NK-92 (cell line): ENCODE measurements around the gene SLC9C1.

ENCODE experiments used
- DNase-seq: peaks from one replicate; lab custom pipeline; 2025; ENCODE audit not compliant: unreplicated experiment; lab: John Stamatoyannopoulos, UW

Gene SLC9C1

DNA sequence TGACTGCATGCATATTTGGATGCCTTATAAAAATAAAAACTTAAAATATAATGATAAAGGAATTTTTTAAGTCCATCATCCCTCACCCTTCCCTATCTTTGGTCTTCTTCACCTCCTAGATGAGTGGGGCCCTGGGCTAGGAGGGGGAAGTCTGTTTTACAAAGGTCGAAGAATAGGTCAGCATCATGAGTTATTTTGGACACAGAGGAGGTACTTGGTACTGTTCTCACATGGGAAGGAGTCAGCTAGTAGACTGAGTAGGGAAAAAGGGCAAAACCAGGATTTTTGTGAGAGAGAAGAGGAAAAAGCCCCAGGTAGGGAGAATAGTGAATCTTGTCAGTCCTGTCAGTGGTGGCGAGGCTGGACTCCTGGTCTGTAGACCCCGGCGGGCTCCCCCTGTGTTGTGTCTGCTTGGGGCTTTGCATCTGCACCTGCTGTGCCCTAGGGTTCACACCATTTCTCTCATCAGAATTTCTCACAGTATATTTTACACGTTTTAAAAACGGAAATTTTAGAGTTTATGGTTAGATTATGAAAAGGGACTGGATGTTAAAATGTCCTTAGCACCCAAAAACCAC, 178.1 kb downstream of the SLC9C1 start:
- no peak for DNase-seq

DNA sequence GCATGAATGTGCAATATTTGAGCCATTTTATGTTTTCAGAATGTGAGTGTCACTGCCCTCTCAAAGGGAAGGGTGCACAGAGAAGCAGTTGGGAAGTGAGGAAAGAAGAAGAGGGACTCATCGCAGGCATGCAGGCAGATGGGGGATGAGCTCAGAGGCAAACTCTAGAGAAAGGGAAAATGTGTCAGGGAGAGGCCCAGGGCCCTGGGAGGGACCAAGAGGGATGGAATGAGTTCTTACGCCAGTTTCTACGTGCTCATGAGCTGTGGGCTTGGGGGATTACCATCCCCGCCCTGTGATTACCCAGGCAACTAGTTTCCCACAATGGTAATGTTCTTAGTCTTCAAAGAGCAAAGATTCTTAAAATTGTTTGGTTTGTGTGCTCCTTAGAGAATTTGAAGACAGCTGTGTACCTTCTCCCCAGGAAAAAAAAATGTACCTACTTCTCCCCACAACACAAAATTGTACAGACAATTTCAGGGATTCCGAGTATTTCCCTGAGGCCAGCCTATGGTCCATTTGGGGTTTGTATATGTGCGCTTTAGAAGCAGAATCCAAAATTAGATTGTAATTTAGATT, 178.8 kb downstream of the SLC9C1 start:
- no peak for DNase-seq

DNA sequence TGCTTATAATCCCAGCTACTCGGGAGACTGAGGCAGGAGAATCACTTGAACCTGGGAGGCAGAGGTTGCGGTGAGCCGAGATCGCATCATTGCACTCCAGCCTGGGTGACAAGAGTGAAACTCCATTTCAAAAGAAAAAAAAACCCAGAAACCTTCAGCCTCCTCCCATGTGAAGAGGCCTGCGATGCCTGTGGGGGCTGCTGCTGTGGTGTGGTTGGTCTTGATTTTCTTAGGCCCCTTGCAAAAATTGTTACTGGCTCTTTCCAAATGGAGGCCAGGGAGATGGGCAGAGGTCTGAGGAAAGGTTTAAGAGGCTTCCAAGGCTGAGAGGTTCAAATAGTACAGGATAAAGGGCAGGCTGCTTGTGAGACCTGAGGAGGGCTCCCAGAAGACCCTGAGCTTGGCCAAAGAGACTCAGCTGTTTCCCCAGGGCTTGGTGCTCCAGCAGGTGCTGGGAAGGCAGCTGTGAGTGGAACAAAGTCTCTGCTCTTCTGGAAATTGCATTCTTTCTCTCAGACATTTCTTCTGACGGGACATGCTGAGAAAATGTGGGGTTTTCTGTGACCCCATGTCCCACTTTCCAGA, 179.3 kb downstream of the SLC9C1 start:
- no peak for DNase-seq

DNA sequence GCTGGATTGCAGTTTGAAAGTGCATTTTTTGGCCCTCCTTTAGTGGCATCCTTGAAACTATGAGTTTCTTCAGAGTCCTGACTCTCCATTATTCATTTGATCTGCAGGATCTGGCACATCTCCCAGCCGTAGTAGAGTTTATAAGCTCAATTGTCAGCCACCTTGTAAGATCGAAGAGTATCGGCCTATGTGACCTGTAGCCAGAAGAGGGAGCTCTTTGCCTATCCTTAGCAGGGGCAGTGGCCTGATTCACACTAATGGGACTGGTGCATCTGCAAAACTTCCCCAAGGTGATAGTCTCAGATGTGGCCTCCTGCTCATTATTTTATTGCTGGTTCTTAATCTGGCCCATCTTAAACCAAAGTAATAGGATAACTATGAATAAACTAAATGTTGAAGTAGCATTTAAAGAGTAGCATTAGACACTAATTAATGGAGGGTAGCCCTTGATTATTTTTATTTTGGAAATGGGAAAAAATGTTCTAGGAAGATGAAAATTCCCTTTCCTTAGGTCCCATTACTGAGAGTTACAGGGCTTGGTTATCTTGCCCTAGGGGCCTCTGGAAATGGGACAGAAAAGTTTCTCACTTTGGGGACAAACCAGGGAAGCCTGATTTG, 182.1 kb downstream of the SLC9C1 start:
- no peak for DNase-seq

DNA sequence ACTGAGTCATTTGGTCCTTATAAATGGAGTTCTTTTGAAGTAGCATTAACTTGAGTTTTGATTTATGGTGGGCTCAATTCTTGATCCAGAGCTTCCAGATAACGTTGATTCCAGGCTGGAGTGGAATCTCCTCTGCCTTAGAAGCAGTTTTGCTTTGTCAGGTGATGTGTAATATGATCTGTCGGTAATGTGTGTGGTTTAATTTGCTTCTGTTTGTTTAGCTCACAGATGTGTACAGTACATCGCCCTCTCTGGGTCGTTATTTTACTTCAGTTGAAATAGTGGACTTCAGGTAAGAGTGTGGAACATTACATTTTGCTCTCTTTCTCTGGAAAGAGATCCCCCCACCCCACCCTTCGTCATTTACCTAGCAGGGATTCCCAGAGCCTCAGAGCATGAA, 184.7 kb downstream of the SLC9C1 start:
- DNase-seq = no peak

DNA sequence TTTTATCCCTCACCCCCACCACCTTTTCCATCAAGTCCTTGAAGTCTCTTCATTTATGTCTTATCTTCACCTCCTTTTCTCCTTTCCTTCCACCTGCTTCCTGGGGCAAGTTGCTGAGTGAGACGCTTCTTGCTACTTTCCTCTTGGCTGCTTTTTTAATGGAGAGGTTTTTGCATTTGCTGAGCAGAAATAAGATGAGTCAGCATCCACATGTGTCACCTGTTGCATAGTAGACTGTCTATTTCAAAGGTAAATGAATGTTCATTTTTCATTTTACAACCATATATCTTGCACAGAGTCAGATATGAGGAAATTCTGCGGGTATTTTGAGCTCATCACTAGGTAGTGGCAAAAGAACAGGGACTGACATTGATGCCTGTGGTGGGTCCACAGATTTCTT, 189.2 kb downstream of the SLC9C1 start:
- no peak for DNase-seq

DNA sequence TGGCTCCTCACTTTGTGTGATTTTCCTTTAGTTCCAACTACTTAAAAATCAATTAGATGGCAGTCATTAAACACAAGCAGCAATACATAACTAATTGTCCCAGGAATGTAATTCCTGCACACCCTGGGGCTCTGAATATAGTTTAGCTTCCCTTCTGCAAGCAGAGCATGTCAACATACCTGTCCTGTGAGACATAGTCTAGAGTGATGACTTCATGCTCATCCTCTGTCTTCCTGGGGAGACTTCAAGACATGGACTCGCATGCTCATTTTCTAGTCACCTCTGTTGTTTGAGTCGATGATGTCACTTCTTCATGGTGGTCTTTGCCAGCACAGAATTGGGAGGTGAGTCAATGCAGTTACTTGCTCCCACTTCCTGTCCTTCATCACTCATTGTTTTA, 192.1 kb downstream of the SLC9C1 start:
- DNase-seq = no peak

DNA sequence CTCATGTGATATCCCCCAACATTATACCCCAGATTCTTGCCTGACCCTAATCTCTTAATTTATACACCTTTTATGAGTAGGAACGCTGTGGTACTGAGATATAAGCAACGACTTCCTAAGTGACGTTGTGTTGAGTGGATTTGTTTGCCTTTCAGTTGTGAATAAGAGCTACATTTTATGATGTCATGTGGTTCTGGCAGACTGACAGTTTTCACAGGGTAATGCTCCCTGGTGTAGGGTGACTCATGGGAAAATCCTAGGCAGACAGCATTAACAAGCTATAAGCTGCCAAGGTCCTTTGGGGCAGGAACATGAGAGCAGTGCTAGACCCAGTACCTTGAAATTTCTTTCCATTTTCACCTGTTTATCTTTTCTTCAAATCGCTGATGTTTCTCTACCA, 196.6 kb downstream of the SLC9C1 start:
- DNase-seq = no peak

DNA sequence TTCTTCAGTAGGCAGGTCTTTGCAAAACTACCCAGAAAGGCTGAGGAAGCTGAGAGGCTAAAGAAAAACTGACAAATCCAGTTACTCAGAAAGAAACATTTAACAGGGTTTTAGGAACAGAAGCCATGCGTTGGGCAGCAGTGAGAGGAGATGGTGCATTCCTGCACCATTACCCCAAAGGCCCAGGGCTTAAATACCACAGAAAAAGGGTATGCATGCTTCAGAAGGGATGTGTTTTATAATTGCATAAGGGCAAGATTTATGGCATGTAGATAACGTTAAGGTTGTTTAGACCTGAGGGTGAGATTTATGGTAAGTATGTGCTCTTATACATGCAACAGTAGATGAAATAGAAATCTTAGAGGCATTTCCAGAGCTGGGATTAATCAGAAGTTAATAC, 197.8 kb downstream of the SLC9C1 start:
- DNase-seq = no peak

DNA sequence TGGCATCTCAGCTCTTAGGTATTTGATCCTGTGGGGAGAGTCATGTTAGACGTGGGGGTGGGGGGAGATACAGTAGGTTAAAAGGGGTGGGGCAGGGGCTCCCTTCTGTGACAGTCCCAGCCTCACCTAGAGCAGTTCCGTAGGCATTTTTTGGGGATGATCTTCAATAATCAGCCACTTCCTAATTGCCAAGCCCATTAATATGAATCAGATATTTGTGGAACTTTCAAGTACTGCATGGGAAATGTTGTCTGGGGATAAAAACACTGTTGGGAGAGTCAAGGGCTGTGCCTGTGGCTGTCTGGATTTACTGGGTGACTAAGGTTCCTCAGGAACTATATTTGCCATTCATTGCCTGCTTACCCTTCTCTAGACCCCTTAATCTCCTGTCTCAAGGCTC, 198.3 kb downstream of the SLC9C1 start:
- no peak for DNase-seq

DNA sequence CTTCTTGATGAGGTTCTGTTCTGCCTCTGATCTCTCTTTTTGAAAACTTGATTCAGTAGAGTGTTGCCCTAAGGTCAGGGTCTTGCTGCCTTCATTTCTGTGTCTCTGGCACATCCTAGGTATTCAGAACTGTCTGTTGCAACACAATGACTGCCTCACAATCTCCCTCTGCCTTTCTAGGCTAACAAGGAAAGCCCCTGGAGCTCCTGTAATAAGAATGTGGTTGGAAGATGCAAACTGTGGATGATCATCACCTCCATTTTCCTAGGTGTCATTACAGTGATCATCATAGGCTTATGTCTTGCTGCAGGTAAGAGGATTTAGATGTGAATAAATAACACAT, 200.9 kb downstream of the SLC9C1 start:
- no peak for DNase-seq

DNA sequence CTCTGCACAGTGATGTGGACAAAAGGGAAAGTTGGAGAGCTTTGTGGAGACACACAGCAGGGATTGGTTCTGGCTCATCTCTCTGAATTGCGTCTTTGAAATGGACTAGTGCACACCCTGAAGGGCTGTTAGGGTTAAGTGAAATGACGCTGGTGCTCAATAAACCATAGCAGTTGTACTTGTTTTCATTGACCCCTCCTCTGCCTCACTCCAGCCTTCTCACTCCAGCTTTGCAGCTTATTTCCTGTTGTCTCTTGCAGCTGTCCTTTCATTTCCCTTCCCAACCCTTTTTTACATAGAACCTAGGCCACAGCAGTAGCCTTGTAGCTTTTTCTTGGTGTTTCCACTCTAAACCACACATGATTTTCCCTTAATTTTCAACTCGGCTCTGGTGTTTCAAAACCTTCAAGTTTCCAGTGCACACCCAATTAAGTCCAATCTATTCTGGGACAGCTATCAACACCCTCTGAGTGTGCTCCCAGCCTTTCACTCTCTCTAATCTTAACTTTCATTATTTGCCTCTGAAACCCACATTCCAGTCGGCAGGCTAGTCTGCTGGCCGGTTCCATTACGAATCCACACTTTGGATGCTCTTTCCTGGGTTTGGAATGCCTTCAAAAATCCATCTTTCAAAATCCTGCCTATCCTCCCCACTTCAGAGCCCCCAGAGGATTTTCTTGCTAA, 201.4 kb downstream of the SLC9C1 start:
- no peak for DNase-seq

DNA sequence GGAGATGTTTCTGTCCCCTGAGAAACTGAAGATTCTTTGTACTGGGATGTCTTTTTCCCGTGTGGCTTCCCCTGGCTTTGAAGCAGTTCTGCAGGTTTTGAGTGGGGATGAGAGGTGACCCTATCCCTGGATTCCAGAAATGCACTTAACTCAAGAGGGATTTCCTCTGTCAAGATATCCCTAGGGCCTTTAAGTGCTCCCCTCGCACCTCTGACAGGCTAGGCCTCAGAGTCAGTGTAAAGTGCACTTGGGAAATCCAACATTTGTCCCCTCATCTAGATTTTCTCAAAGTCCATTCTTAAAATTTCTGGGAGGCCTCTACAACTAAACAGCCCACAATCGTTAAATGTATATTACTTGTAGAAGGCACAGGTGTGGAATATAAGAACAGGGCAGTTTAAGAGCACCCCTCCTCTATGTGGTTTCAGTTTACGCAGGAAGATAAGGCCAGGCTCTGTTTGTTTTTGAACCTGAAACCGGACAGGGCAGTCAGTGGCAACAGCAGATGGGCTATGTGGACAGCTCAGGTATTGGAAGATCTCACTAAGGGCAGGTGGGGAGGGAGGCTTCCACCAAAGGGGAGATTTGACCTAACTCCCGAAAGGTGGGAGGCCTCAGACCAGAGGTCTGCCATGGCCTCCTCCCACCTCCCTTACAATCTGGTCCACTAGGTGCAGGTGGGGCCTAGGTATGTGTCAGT, 203.0 kb downstream of the SLC9C1 start:
- DNase-seq = no peak
